ENCODE data around the gene HBEGF.

HBEGF gene

GRCh38 chr5:140329739-140330481 is 16.5 kb downstream of the HBEGF start:
- no peak for TF ChIP-seq CTCF (IDR thresholded peaks at IDR 0.05; ENCODE audit: borderline replicate concordance, control extremely low read depth, extremely low read depth, insufficient read depth, missing control alignments)
- no peak for DNase-seq (ENCODE audit: low spot score)
- in situ Hi-C loops (cut with MboI; ENCODE audit: low sequenced_read_pairs, unreplicated experiment): no loop called here

- no peak for DNase-seq (ENCODE audit: low spot score)
Observed at GRCh38 chr5:140328036-140328764, 18.2 kb downstream of the HBEGF start.

DNA sequence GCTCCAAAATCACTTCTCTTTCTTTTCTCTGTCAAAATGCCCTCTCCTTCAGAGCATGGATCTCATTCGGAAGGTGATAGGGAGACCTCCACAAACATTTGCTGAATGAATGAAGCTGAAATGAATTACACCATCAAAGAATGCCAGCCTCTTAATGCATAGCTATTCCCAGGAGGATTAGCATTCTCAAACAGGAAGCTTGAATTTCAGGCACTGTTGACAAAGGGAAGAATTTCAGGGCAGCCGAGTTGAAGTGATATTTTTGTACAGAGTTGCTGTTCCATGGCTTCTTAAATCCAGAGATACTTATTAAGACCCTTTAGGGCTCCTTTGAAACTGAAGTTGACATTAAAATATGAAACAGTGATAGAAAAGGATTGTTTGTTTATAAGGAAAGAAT is 18.8 kb downstream of the HBEGF start:
- TF ChIP-seq CTCF (IDR thresholded peaks at IDR 0.05; ENCODE audit: borderline replicate concordance, control extremely low read depth, extremely low read depth, insufficient read depth, missing control alignments): no peak
- in situ Hi-C loops (cut with MboI; ENCODE audit: low sequenced_read_pairs, unreplicated experiment): no loop called here
- no peak for DNase-seq (ENCODE audit: low spot score)

More at GRCh38 chr5:140328036-140328764, 18.2 kb downstream of the HBEGF start:
- in situ Hi-C loops (cut with MboI; ENCODE audit: low sequenced_read_pairs, unreplicated experiment): no loop called here
- TF ChIP-seq CTCF (IDR thresholded peaks at IDR 0.05; ENCODE audit: borderline replicate concordance, control extremely low read depth, extremely low read depth, insufficient read depth, missing control alignments): no peak

DNA sequence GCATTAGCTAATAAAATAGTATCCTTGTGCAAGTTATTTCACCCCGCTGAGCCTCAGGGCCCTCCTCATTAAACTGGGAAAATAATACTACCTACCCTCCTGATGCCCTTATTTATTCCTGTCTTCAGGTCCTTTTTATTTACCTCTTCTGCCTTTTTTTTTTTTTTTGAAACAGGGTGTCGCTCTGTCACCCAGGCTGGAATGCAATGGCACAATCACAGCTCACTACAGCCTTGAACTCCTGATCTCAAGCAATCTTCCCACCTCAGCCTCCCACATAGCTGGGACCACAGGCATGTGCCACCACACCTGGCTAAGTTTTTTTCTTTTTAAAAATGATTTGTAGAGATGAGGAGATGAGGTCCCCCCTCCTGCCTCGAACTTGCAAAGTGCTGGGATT is 20.9 kb downstream of the HBEGF start:
- no peak for DNase-seq (ENCODE audit: low spot score)
- in situ Hi-C loops (cut with MboI; ENCODE audit: low sequenced_read_pairs, unreplicated experiment): no loop called here
- TF ChIP-seq CTCF (IDR thresholded peaks at IDR 0.05; ENCODE audit: borderline replicate concordance, control extremely low read depth, extremely low read depth, insufficient read depth, missing control alignments): no peak

GRCh38 chr5:140324617-140325241 is 21.7 kb downstream of the HBEGF start:
- in situ Hi-C loops (cut with MboI; ENCODE audit: low sequenced_read_pairs, unreplicated experiment): no loop called here
- no peak for DNase-seq (ENCODE audit: low spot score)
- no peak for TF ChIP-seq CTCF (IDR thresholded peaks at IDR 0.05; ENCODE audit: borderline replicate concordance, control extremely low read depth, extremely low read depth, insufficient read depth, missing control alignments)

DNA sequence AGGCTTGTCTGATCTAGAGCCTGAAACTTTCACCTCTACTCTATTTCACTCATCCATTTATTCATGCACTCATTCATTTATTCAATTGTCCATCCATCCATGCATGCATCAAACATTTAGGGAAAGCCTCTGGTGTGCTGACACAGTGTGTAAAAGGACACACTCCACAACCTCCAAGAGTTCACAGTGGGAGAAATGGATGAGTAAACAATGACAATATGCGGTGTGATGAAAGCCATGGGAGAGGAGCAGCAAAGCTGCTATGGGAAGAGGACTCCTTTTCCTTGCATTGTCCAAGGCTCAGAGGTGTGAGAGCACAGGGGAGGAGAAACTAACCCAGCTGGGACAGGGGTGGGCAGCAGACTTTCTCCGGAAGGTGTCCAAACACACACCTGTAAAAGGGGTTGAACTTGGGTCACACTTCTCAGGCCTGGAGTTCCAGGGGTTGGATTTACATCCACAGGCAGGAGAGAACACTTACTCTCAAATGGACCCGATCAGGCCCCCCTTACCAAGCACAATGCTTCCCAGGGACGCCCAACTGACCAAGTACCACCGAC is 22.3 kb downstream of the HBEGF start:
- no peak for TF ChIP-seq CTCF (IDR thresholded peaks at IDR 0.05; ENCODE audit: borderline replicate concordance, control extremely low read depth, extremely low read depth, insufficient read depth, missing control alignments)
- DNase-seq (ENCODE audit: low spot score): no peak
- in situ Hi-C loops (cut with MboI; ENCODE audit: low sequenced_read_pairs, unreplicated experiment): no loop called here

All from GM13976 (cell line).